Measurements from ENCODE around the gene CHST8. TPM values are rescaled to one million over a fixed set of nuclear protein-coding genes. Genes with fewer than 3 reads are reported as not detected.

The CHST8 gene
- total RNA-seq, 2 donors from 2014 or later, result 1.6 to 3.8 TPM

- no peak overlapping the region for H3K9ac ChIP-seq (ENCODE audit: extremely low read depth, low read length, poor library complexity, severe bottlenecking)
- Mint-ChIP-seq H3K27ac (no peak overlapping the region), H3K9me3 (peaks cover 6% of the 10 kb centered on the region), H3K27me3 (ENCODE audit: insufficient read depth) (no peaks in the 10 kb centered on the region), H3K4me1 (peaks cover 10% of the 10 kb centered on the region), H3K36me3 (ENCODE audit: low read depth) (no peaks in the 10 kb centered on the region), H3K4me3 (no peak overlapping the region)
- no peak overlapping the region for H3K27ac ChIP-seq (ENCODE audit: low read depth, low read length)
- WGBS, 2 experiments (ENCODE audit: insufficient coverage in 1 of 2, insufficient read length in 1 of 2), result 92 to 94% methylated on average over 18 to 24 of the region's 24 CpGs
- DNase-seq, result no peak
- H3K4me3 ChIP-seq (ENCODE audit: low read length), result no peak overlapping the region
- H3K4me1 ChIP-seq (ENCODE audit: control insufficient read depth, insufficient read depth, low read length), result no peaks in the 10 kb centered on the region
- H3K36me3 ChIP-seq (ENCODE audit: control insufficient read depth, insufficient read depth, low read length), result no peaks in the 10 kb centered on the region
- no peaks in the 10 kb centered on the region for H3K9me3 ChIP-seq (ENCODE audit: control insufficient read depth, low read length)
- no peak for TF ChIP-seq CTCF (conservative IDR thresholded peaks at IDR 0.05)
- no peaks in the 10 kb centered on the region for H3K27me3 ChIP-seq (ENCODE audit: control insufficient read depth, insufficient read depth, low read length, poor library complexity, severe bottlenecking)
Observed at GRCh38 chr19:33727331-33727998, 105.7 kb downstream of the CHST8 start.

- 80 to 98% methylated on average over 1 to 3 of the region's 3 CpGs for WGBS, 2 experiments (ENCODE audit: insufficient coverage in 1 of 2, insufficient read length in 1 of 2)
- Histone ChIP-seq H3K9me3 (ENCODE audit: control insufficient read depth, low read length) (no peaks in the 10 kb centered on the region), H3K27ac (ENCODE audit: low read depth, low read length) (no peak overlapping the region), H3K27me3 (ENCODE audit: control insufficient read depth, insufficient read depth, low read length, poor library complexity, severe bottlenecking) (no peaks in the 10 kb centered on the region), H3K4me3 (ENCODE audit: low read length) (no peak overlapping the region), H3K36me3 (ENCODE audit: control insufficient read depth, insufficient read depth, low read length) (no peaks in the 10 kb centered on the region), H3K9ac (ENCODE audit: extremely low read depth, low read length, poor library complexity, severe bottlenecking) (no peak overlapping the region), H3K4me1 (ENCODE audit: control insufficient read depth, insufficient read depth, low read length) (no peaks in the 10 kb centered on the region)
- DNase-seq, result no peak
- H3K4me1 Mint-ChIP-seq, result peaks cover 10% of the 10 kb centered on the region
- no peak overlapping the region for H3K27ac Mint-ChIP-seq
- no peak overlapping the region for H3K4me3 Mint-ChIP-seq
- H3K36me3 Mint-ChIP-seq (ENCODE audit: low read depth), result no peaks in the 10 kb centered on the region
- H3K9me3 Mint-ChIP-seq, result peaks cover 11% of the 10 kb centered on the region
- H3K27me3 Mint-ChIP-seq (ENCODE audit: insufficient read depth), result no peaks in the 10 kb centered on the region
- TF ChIP-seq CTCF (conservative IDR thresholded peaks at IDR 0.05), result no peak
Observed at GRCh38 chr19:33728141-33728540, 106.4 kb downstream of the CHST8 start.

- Mint-ChIP-seq H3K27me3 (ENCODE audit: insufficient read depth) (no peaks in the 10 kb centered on the region), H3K4me3 (no peak overlapping the region), H3K36me3 (ENCODE audit: low read depth) (no peaks in the 10 kb centered on the region), H3K27ac (no peak overlapping the region), H3K9me3 (peaks cover 13% of the 10 kb centered on the region), H3K4me1 (no peaks in the 10 kb centered on the region)
- Histone ChIP-seq H3K4me3 (ENCODE audit: low read length) (no peak overlapping the region), H3K27me3 (ENCODE audit: control insufficient read depth, insufficient read depth, low read length, poor library complexity, severe bottlenecking) (no peaks in the 10 kb centered on the region), H3K9ac (ENCODE audit: extremely low read depth, low read length, poor library complexity, severe bottlenecking) (no peak overlapping the region), H3K27ac (ENCODE audit: low read depth, low read length) (no peak overlapping the region), H3K4me1 (ENCODE audit: control insufficient read depth, insufficient read depth, low read length) (no peaks in the 10 kb centered on the region), H3K36me3 (ENCODE audit: control insufficient read depth, insufficient read depth, low read length) (no peaks in the 10 kb centered on the region), H3K9me3 (ENCODE audit: control insufficient read depth, low read length) (no peaks in the 10 kb centered on the region)
- no peak for DNase-seq
- TF ChIP-seq CTCF (conservative IDR thresholded peaks at IDR 0.05), result no peak
- 87 to 89% methylated on average over 6 to 8 of the region's 8 CpGs for WGBS, 2 experiments (ENCODE audit: insufficient coverage in 1 of 2, insufficient read length in 1 of 2)
Observed at GRCh38 chr19:33730858-33731607, 109.3 kb downstream of the CHST8 start.

Data from endodermal cell (in vitro differentiated cells).